Fibroblast of lung (primary cell): ENCODE measurements around the gene SEMA5A. TPM values are rescaled to one million over a fixed set of nuclear protein-coding genes. Genes with fewer than 3 reads are reported as not detected.

Experiments used
- DNase-seq, 2 donors: peaks; one replicate each; pipeline versions ENCODE4 v3.0.0 to v3.0.0-alpha.2; 2010; ENCODE audit warnings: low read depth in 2 of 2
- H2AFZ ChIP-seq: 2 replicates; pipeline ENCODE4 v1.5.1; 2012; ENCODE audit warnings: low read length, control low read depth, inconsistent platforms
- H3K27ac ChIP-seq: 2 replicates; pipeline ENCODE4 v1.5.1; 2011; ENCODE audit warnings: low read length, control low read depth; ENCODE audit not compliant: insufficient read depth
- H3K27me3 ChIP-seq: 2 replicates; pipeline ENCODE4 v1.5.1; 2011; ENCODE audit warnings: mild to moderate bottlenecking, low read length; ENCODE audit not compliant: control insufficient read depth, insufficient read depth
- H3K36me3 ChIP-seq: 2 replicates; pipeline ENCODE4 v1.5.1; 2011; ENCODE audit warnings: low read length; ENCODE audit not compliant: control insufficient read depth, insufficient read depth
- H3K4me1 ChIP-seq: 2 replicates; pipeline ENCODE4 v1.5.1; 2011; ENCODE audit warnings: low read length; ENCODE audit not compliant: control insufficient read depth, insufficient read depth; ENCODE audit errors: extremely low read depth
- H3K4me2 ChIP-seq: 2 replicates; pipeline ENCODE4 v1.5.1; 2011; ENCODE audit warnings: low read length, control low read depth; ENCODE audit not compliant: insufficient read depth; ENCODE audit errors: extremely low read depth
- H3K4me3 ChIP-seq, 4 experiments: fragments of 200-600 bp in 1 of 4; sonication (generic) in 1 of 4; replicated peaks in 1 of 4; 2 replicates each; pipeline ENCODE4 v1.5.1; 2011 to 2016; ENCODE audit warnings: low read length in 4 of 4, low read depth in 3 of 4, mild to moderate bottlenecking in 3 of 4, control low read depth in 2 of 4, inconsistent platforms in 1 of 4, mixed read lengths in 1 of 4; ENCODE audit not compliant: insufficient read depth in 1 of 4; ENCODE audit errors: control extremely low read depth in 1 of 4
- H3K79me2 ChIP-seq: 2 replicates; pipeline ENCODE4 v1.5.1; 2012; ENCODE audit warnings: mild to moderate bottlenecking, low read length, inconsistent platforms; ENCODE audit not compliant: control insufficient read depth, insufficient read depth
- H3K9ac ChIP-seq: 2 replicates; pipeline ENCODE4 v1.5.1; 2011; ENCODE audit warnings: mild to moderate bottlenecking, low read length, control low read depth; ENCODE audit not compliant: insufficient read depth
- H3K9me3 ChIP-seq: 2 replicates; pipeline ENCODE4 v1.5.1; 2012; ENCODE audit warnings: low read depth, low read length; ENCODE audit not compliant: control insufficient read depth, insufficient read depth
- H4K20me1 ChIP-seq: 2 replicates; pipeline ENCODE4 v1.5.1; 2011; ENCODE audit warnings: low read length; ENCODE audit not compliant: control insufficient read depth, insufficient read depth; ENCODE audit errors: extremely low read depth
- EZH2 ChIP-seq: IDR thresholded peaks from 2 replicates; pipeline ENCODE4 v1.5.1; 2012; ENCODE audit warnings: low read length, control low read depth, mild to moderate bottlenecking; ENCODE audit errors: missing control alignments
- polyA plus RNA-seq, 2 donors: library from polyadenylated mRNA; depleted of rRNA in 1 of 2; stranded (reverse) in 1 of 2; unstranded in 1 of 2; fragments of >200 nt; gene quantifications; 2 replicates each; pipeline ENCODE4 v1.2.1, GENCODE V29; 2011 to 2012; ENCODE audit warnings: missing spikeins in 1 of 2
- total RNA-seq: library from RNA; depleted of rRNA; stranded (reverse); fragments of >200 nt; gene quantifications from 2 replicates; pipeline ENCODE4 v1.2.1, GENCODE V29; 2014
- TF ChIP-seq, protein P1 (sequence below), 2 donors: IDR thresholded peaks in 1 of 2; conservative IDR thresholded peaks in 1 of 2; 1 replicate in 1 of 2; 2 replicates in 1 of 2; pipeline ENCODE4 v1.5.1; 2011 to 2012; ENCODE audit warnings: low read length in 2 of 2, control low read depth in 1 of 2, inconsistent platforms in 1 of 2, low read depth in 1 of 2, mild to moderate bottlenecking in 1 of 2

SEMA5A gene
- total and polyA plus RNA-seq, 2 donors (not counting 1 experiment from before 2014, with no cell fraction given) = 30.6 to 49.0 TPM

DNA sequence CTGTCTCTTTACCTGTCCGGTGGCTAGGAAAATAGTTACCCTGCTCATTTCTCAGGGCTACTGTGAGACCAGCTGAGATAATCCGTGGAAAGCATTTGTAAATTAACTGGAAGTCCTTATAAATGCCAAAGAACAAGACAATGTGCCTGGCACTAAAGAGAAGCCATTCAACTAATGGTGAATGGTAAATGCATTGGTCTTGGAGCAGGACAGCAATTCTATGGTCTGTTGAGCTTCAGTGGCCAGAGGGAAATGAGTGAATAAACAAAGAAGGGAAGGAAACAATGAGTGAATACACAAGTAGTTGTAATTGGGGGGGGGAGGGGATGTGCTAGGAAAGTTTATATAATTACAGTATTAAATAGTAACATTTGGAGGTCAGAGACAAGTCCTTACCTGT lies 353.6 kb downstream of the SEMA5A start:
- no peak overlapping the region for H2AFZ ChIP-seq
- H3K79me2 ChIP-seq = no peaks in the 10 kb centered on the region
- H3K27me3 ChIP-seq = no peaks in the 10 kb centered on the region

DNA sequence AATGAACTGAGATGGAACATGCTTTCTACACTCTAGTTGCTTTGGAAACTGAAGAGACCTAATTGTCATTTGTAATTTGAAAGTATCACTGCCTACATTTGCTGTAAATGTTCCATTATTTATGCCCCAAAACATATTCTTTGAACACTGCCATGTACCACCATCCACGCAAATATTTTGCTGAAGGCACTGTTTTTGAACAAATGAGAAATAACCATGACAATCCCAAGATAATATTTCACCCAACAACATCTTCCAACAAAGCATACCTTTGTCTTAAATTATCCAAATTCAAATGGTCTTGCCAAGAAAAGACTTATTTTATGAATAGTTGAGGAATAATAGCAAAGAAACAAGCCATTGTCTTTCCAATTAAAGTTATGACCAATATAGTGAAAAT lies 356.2 kb downstream of the SEMA5A start:
- Histone ChIP-seq H3K27ac (peak overlapping the region; percentile 5), H3K4me3 (no peak overlapping the region), H2AFZ (no peak overlapping the region), H3K9ac (no peak overlapping the region), H3K79me2 (no peaks in the 10 kb centered on the region), H3K4me1 (peaks cover 12% of the 10 kb centered on the region), H3K9me3 (no peaks in the 10 kb centered on the region), H3K27me3 (no peaks in the 10 kb centered on the region), H4K20me1 (no peaks in the 10 kb centered on the region), H3K36me3 (no peaks in the 10 kb centered on the region), H3K4me2 (no peak overlapping the region)
- DNase-seq = no peak
- no peak for TF ChIP-seq EZH2
- TF ChIP-seq, protein P1, sequence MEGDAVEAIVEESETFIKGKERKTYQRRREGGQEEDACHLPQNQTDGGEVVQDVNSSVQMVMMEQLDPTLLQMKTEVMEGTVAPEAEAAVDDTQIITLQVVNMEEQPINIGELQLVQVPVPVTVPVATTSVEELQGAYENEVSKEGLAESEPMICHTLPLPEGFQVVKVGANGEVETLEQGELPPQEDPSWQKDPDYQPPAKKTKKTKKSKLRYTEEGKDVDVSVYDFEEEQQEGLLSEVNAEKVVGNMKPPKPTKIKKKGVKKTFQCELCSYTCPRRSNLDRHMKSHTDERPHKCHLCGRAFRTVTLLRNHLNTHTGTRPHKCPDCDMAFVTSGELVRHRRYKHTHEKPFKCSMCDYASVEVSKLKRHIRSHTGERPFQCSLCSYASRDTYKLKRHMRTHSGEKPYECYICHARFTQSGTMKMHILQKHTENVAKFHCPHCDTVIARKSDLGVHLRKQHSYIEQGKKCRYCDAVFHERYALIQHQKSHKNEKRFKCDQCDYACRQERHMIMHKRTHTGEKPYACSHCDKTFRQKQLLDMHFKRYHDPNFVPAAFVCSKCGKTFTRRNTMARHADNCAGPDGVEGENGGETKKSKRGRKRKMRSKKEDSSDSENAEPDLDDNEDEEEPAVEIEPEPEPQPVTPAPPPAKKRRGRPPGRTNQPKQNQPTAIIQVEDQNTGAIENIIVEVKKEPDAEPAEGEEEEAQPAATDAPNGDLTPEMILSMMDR (conservative IDR thresholded peaks at IDR 0.05 in 1 of 2, IDR thresholded peaks at IDR 0.05 in 1 of 2; ENCODE audit: low read depth in 1 of 2, low read length in 2 of 2) = no peak

More for the DNA sequence above, 353.6 kb downstream of the SEMA5A start:
- TF ChIP-seq, protein P1 (conservative IDR thresholded peaks at IDR 0.05 in 1 of 2, IDR thresholded peaks at IDR 0.05 in 1 of 2; ENCODE audit: low read depth in 1 of 2, low read length in 2 of 2) = no peak
- TF ChIP-seq EZH2 = no peak
- H3K9ac ChIP-seq = no peak overlapping the region
- H3K4me1 ChIP-seq = peaks cover 23% of the 10 kb centered on the region
- H3K4me3 ChIP-seq = no peak overlapping the region
- no peak for DNase-seq
- H3K36me3 ChIP-seq = no peaks in the 10 kb centered on the region
- H3K4me2 ChIP-seq = no peak overlapping the region
- H4K20me1 ChIP-seq = no peaks in the 10 kb centered on the region
- H3K27ac ChIP-seq = no peak overlapping the region
- H3K9me3 ChIP-seq = no peaks in the 10 kb centered on the region

DNA sequence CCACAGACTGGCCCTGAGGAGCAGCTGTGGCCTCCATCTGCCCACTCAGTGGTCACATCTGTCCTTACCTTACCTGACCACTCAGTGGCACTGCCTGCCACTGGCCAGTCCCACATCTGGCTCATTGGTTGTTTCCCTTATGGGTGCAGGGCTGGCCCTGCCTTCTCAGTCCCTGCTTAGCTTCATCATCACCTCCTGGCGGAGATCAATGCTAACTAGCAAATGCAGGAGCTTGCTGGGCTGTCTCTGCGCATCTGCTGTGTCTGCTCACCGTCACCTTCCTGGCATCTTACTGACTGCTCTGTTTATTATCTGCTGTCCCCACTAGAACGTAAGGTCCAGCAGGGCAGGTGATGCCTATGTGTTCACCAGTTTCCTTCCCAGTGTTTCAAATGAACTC lies 356.9 kb downstream of the SEMA5A start:
- no peaks in the 10 kb centered on the region for H3K9me3 ChIP-seq
- H3K36me3 ChIP-seq = no peaks in the 10 kb centered on the region
- H3K4me1 ChIP-seq = peaks cover 9% of the 10 kb centered on the region
- H3K79me2 ChIP-seq = no peaks in the 10 kb centered on the region
- DNase-seq = no peak
- H4K20me1 ChIP-seq = no peaks in the 10 kb centered on the region
- no peak overlapping the region for H2AFZ ChIP-seq
- H3K27ac ChIP-seq = peak overlapping the region; percentile 81
- H3K4me3 ChIP-seq = no peak overlapping the region
- H3K9ac ChIP-seq = no peak overlapping the region
- no peak overlapping the region for H3K4me2 ChIP-seq
- H3K27me3 ChIP-seq = no peaks in the 10 kb centered on the region
- TF ChIP-seq EZH2 = no peak
- TF ChIP-seq, protein P1 (conservative IDR thresholded peaks at IDR 0.05 in 1 of 2, IDR thresholded peaks at IDR 0.05 in 1 of 2; ENCODE audit: low read depth in 1 of 2, low read length in 2 of 2) = no peak
